Trophoblast cell (in vitro differentiated cells and primary cell): ENCODE results near the gene FATE1.

Experiments
- DNase-seq, 2 donors: peaks; one replicate each; pipeline ENCODE4 v3.0.0-alpha.2; 2016
- H2AFZ ChIP-seq: 2 replicates; pipeline ENCODE4 v1.6.1; 2013; ENCODE audit warnings: low read length, moderate library complexity, mild to moderate bottlenecking; ENCODE audit not compliant: insufficient read depth, poor library complexity
- H2AK5ac ChIP-seq: 2 replicates; pipeline ENCODE4 v1.6.1; 2013; ENCODE audit warnings: mild to moderate bottlenecking, low read length
- H2BK120ac ChIP-seq: 2 replicates; pipeline ENCODE4 v1.6.1; 2013; ENCODE audit warnings: low read length, mild to moderate bottlenecking, moderate library complexity; ENCODE audit not compliant: insufficient read depth, poor library complexity
- H2BK12ac ChIP-seq: 2 replicates; pipeline ENCODE4 v1.6.1; 2013; ENCODE audit warnings: mild to moderate bottlenecking, low read length, moderate library complexity
- H2BK5ac ChIP-seq: 2 replicates; pipeline ENCODE4 v1.6.1; 2013; ENCODE audit warnings: low read length, low read depth, moderate library complexity, mild to moderate bottlenecking; ENCODE audit not compliant: poor library complexity
- H3K14ac ChIP-seq: 2 replicates; pipeline ENCODE4 v1.6.1; 2013; ENCODE audit warnings: mild to moderate bottlenecking, low read length
- H3K18ac ChIP-seq: 2 replicates; pipeline ENCODE4 v1.6.1; 2013; ENCODE audit warnings: mild to moderate bottlenecking, low read length
- H3K23ac ChIP-seq: 2 replicates; pipeline ENCODE4 v1.6.1; 2013; ENCODE audit warnings: low read length
- H3K27ac ChIP-seq: 2 replicates; pipeline ENCODE4 v1.5.1; 2013; ENCODE audit warnings: low read depth, mild to moderate bottlenecking, inconsistent platforms, low read length, moderate library complexity
- H3K27me3 ChIP-seq: 2 replicates; pipeline ENCODE4 v1.6.1; 2013; ENCODE audit warnings: inconsistent platforms, mild to moderate bottlenecking, low read length, moderate library complexity; ENCODE audit not compliant: insufficient read depth
- H3K36me3 ChIP-seq, 2 experiments: 1 replicate in 1 of 2; 2 replicates in 1 of 2; pipeline ENCODE4 v1.6.1; 2013; ENCODE audit warnings: low read length in 2 of 2, mild to moderate bottlenecking in 2 of 2, moderate library complexity in 1 of 2; ENCODE audit not compliant: insufficient read depth in 2 of 2, control insufficient read depth in 1 of 2
- H3K4ac ChIP-seq: 2 replicates; pipeline ENCODE4 v1.6.1; 2013; ENCODE audit warnings: low read depth, mild to moderate bottlenecking, low read length, moderate library complexity
- H3K4me1 ChIP-seq, 2 experiments: 1 replicate in 1 of 2; 2 replicates in 1 of 2; pipeline ENCODE4 v1.6.1; 2013; ENCODE audit warnings: low read length in 2 of 2, mild to moderate bottlenecking in 2 of 2, moderate library complexity in 1 of 2; ENCODE audit not compliant: insufficient read depth in 2 of 2, control insufficient read depth in 1 of 2
- H3K4me2 ChIP-seq: 2 replicates; pipeline ENCODE4 v1.6.1; 2013; ENCODE audit warnings: inconsistent platforms, mild to moderate bottlenecking, low read length, moderate library complexity
- H3K4me3 ChIP-seq: 2 replicates; pipeline ENCODE4 v1.5.1; 2013; ENCODE audit warnings: mild to moderate bottlenecking, low read depth, low read length, inconsistent platforms
- H3K79me1 ChIP-seq: one replicate; pipeline ENCODE4 v1.6.1; 2013; ENCODE audit warnings: low read length
- H3K79me2 ChIP-seq: 2 replicates; pipeline ENCODE4 v1.6.1; 2013; ENCODE audit warnings: low read length, mild to moderate bottlenecking; ENCODE audit not compliant: control insufficient read depth, insufficient read depth, poor library complexity
- H3K9ac ChIP-seq: 2 replicates; pipeline ENCODE4 v1.6.1; 2013; ENCODE audit warnings: mild to moderate bottlenecking, low read length
- H3K9me3 ChIP-seq: 2 replicates; pipeline ENCODE4 v1.6.1; 2013; ENCODE audit warnings: low read depth, mild to moderate bottlenecking, control low read depth, inconsistent platforms, low read length; ENCODE audit not compliant: insufficient read depth
- H4K12ac ChIP-seq: 2 replicates; pipeline ENCODE4 v1.6.1; 2013; ENCODE audit warnings: low read depth, mild to moderate bottlenecking, low read length, moderate library complexity
- H4K8ac ChIP-seq: 2 replicates; pipeline ENCODE4 v1.6.1; 2013; ENCODE audit warnings: low read depth, mild to moderate bottlenecking, low read length, moderate library complexity
- H4K91ac ChIP-seq: one replicate; pipeline ENCODE4 v1.6.1; 2013; ENCODE audit warnings: low read depth, mild to moderate bottlenecking, low read length, moderate library complexity
- WGBS: extraction: QIAGEN DNeasy Blood & Tissue Kit; methylation state at CpG from one replicate; pipeline ENCODE4 v1.1.7; 2013; ENCODE audit warnings: missing lambda C conversion rate; ENCODE audit not compliant: insufficient read length, insufficient coverage; ENCODE audit errors: extremely low coverage; 5-methylcytosine and 5-hydroxymethylcytosine counted together

The FATE1 gene

GRCh38 chrX:151680805-151681204 is 35.0 kb upstream of the FATE1 start:
- Histone ChIP-seq H2BK5ac (no peak overlapping the region), H3K4me1 (no peaks in the 10 kb centered on the region), H3K36me3 (no peaks in the 10 kb centered on the region), H2AFZ (no peak overlapping the region), H3K9ac (no peak overlapping the region), H3K27me3 (no peaks in the 10 kb centered on the region), H4K91ac (no peak overlapping the region), H3K4me3 (no peak overlapping the region), H3K79me1 (no peaks in the 10 kb centered on the region), H3K23ac (no peak overlapping the region), H3K4me2 (no peak overlapping the region), H3K4ac (no peak overlapping the region), H3K9me3 (no peaks in the 10 kb centered on the region), H3K14ac (no peak overlapping the region), H2AK5ac (no peak overlapping the region), H3K18ac (no peak overlapping the region), H3K79me2 (no peaks in the 10 kb centered on the region), H2BK120ac (no peak overlapping the region), H3K27ac (no peak overlapping the region), H4K8ac (no peak overlapping the region), H2BK12ac (no peak overlapping the region), H4K12ac (no peak overlapping the region)
- peak; percentile 26 to 69 for DNase-seq
- WGBS, result no CpG with 5 or more reads among the region's 4 CpGs

- no peak overlapping the region for H2BK120ac ChIP-seq
- H4K12ac ChIP-seq, result no peak overlapping the region
- H3K4me1 ChIP-seq, result no peaks in the 10 kb centered on the region
- no peaks in the 10 kb centered on the region for H3K9me3 ChIP-seq
- no peak overlapping the region for H3K18ac ChIP-seq
- H3K27ac ChIP-seq, result no peak overlapping the region
- no peak overlapping the region for H4K8ac ChIP-seq
- H4K91ac ChIP-seq, result no peak overlapping the region
- no peak for DNase-seq
- H3K4me2 ChIP-seq, result no peak overlapping the region
- H3K9ac ChIP-seq, result no peak overlapping the region
- no peak overlapping the region for H3K23ac ChIP-seq
- H3K36me3 ChIP-seq, result no peaks in the 10 kb centered on the region
- no peak overlapping the region for H3K14ac ChIP-seq
- no peak overlapping the region for H3K4me3 ChIP-seq
- H2BK12ac ChIP-seq, result no peak overlapping the region
- H3K27me3 ChIP-seq, result no peaks in the 10 kb centered on the region
- no peak overlapping the region for H2AFZ ChIP-seq
- no peak overlapping the region for H3K4ac ChIP-seq
- no peaks in the 10 kb centered on the region for H3K79me2 ChIP-seq
- no peak overlapping the region for H2AK5ac ChIP-seq
- no peak overlapping the region for H2BK5ac ChIP-seq
- no peaks in the 10 kb centered on the region for H3K79me1 ChIP-seq
Measured at GRCh38 chrX:151687635-151688034, 28.2 kb upstream of the FATE1 start.

GRCh38 chrX:151688695-151689094 is 27.1 kb upstream of the FATE1 start:
- no peak for DNase-seq
- Histone ChIP-seq H3K27me3 (no peaks in the 10 kb centered on the region), H3K36me3 (no peaks in the 10 kb centered on the region), H2BK5ac (no peak overlapping the region), H3K23ac (no peak overlapping the region), H3K79me2 (no peaks in the 10 kb centered on the region), H3K14ac (no peak overlapping the region), H4K8ac (no peak overlapping the region), H2AK5ac (no peak overlapping the region), H3K79me1 (no peaks in the 10 kb centered on the region), H2BK120ac (no peak overlapping the region), H3K9me3 (no peaks in the 10 kb centered on the region), H4K12ac (no peak overlapping the region), H3K27ac (no peak overlapping the region), H3K4me2 (no peak overlapping the region), H3K4me3 (no peak overlapping the region), H2BK12ac (no peak overlapping the region), H2AFZ (no peak overlapping the region), H3K4ac (no peak overlapping the region), H4K91ac (no peak overlapping the region), H3K9ac (no peak overlapping the region), H3K18ac (no peak overlapping the region), H3K4me1 (no peaks in the 10 kb centered on the region)

- Histone ChIP-seq H2BK12ac (no peak overlapping the region), H4K12ac (no peak overlapping the region), H2AK5ac (no peak overlapping the region), H4K8ac (no peak overlapping the region), H3K27ac (no peak overlapping the region), H3K36me3 (no peaks in the 10 kb centered on the region), H3K9me3 (no peaks in the 10 kb centered on the region), H3K9ac (no peak overlapping the region), H3K4ac (no peak overlapping the region), H2BK120ac (no peak overlapping the region), H3K27me3 (peaks cover 6% of the 10 kb centered on the region), H3K79me1 (no peaks in the 10 kb centered on the region), H2BK5ac (no peak overlapping the region), H3K4me2 (no peak overlapping the region), H2AFZ (no peak overlapping the region), H4K91ac (no peak overlapping the region), H3K79me2 (no peaks in the 10 kb centered on the region), H3K4me1 (peaks cover 0 to 3% of the 10 kb centered on the region in 2 experiments), H3K14ac (no peak overlapping the region), H3K23ac (no peak overlapping the region), H3K18ac (no peak overlapping the region), H3K4me3 (no peak overlapping the region)
- DNase-seq, result no peak
- no CpG with 5 or more reads among the region's 6 CpGs for WGBS
Measured at GRCh38 chrX:151692825-151693224, 23.0 kb upstream of the FATE1 start.

GRCh38 chrX:151694121-151694520 is 21.7 kb upstream of the FATE1 start:
- no CpG with 5 or more reads among the region's 12 CpGs for WGBS
- H3K79me1 ChIP-seq, result no peaks in the 10 kb centered on the region

More at GRCh38 chrX:151694121-151694520, 21.7 kb upstream of the FATE1 start:
- no peak overlapping the region for H3K23ac ChIP-seq
- H3K36me3 ChIP-seq, result no peaks in the 10 kb centered on the region
- peaks cover 6% of the 10 kb centered on the region for H3K27me3 ChIP-seq
- H3K4me3 ChIP-seq, result no peak overlapping the region
- no peak overlapping the region for H2BK5ac ChIP-seq
- no peak overlapping the region for H2AK5ac ChIP-seq
- no peak overlapping the region for H2BK120ac ChIP-seq
- no peak overlapping the region for H3K4me2 ChIP-seq
- no peaks in the 10 kb centered on the region for H3K9me3 ChIP-seq
- H3K14ac ChIP-seq, result no peak overlapping the region
- H3K79me2 ChIP-seq, result no peaks in the 10 kb centered on the region
- DNase-seq, result no peak
- H4K91ac ChIP-seq, result no peak overlapping the region
- peaks cover 0 to 3% of the 10 kb centered on the region in 2 experiments for H3K4me1 ChIP-seq
- no peak overlapping the region for H2BK12ac ChIP-seq
- H4K12ac ChIP-seq, result no peak overlapping the region
- H2AFZ ChIP-seq, result no peak overlapping the region
- no peak overlapping the region for H3K9ac ChIP-seq
- H3K4ac ChIP-seq, result no peak overlapping the region
- H3K18ac ChIP-seq, result no peak overlapping the region
- H4K8ac ChIP-seq, result no peak overlapping the region
- no peak overlapping the region for H3K27ac ChIP-seq
